ENCODE measurements around the gene AWAT2. TPM values are rescaled to one million over a fixed set of nuclear protein-coding genes. Genes with fewer than 3 reads are reported as not detected.

The AWAT2 gene, protein sequence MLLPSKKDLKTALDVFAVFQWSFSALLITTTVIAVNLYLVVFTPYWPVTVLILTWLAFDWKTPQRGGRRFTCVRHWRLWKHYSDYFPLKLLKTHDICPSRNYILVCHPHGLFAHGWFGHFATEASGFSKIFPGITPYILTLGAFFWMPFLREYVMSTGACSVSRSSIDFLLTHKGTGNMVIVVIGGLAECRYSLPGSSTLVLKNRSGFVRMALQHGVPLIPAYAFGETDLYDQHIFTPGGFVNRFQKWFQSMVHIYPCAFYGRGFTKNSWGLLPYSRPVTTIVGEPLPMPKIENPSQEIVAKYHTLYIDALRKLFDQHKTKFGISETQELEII
- total RNA-seq (2021) (not detected in 2 replicates), Bru-seq, nascent RNA (not detected), BruChase-seq, experiment 1, labeled RNA remaining after a 2-hour chase (not detected), BruChase-seq, experiment 2, labeled RNA remaining after a 6-hour chase (not detected)
- long read RNA-seq: 0 reads

DNA sequence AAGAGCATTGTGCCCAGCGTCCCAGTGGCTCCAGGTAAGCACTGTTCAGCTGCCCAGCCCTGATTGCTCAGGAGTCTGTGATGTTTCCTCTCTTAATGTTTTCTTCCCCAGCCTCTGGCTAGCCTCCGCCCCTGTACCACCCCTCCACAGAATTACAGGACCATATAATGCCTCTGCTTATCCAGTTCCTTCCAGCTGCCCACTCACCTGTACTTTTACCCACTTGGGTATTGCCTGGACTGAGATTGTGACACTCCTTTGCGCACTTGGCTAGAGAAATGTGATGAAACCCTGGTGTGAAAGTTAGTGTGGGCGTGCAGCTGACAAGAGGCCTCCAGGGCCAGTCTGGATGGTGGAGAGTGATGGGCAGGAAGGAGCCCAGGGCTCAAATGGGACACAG, at the start of gene AWAT2:
Gene AWAT2, minus strand, starts transcription at position 14 of the 400 bp plus-strand sequence. Its CDS starts 6 bp downstream, at position 8.
- Histone ChIP-seq H3K4me3 (ENCODE audit: low read depth, low read length, poor library complexity, severe bottlenecking) (no peak within 1 kb of the TSS), H3K27me3 (replicated peaks; ENCODE audit: insufficient read depth, low read depth, low read length, poor library complexity) (no peaks in the 10 kb centered on the region), H3K36me3 (ENCODE audit: insufficient read depth, low read length, poor library complexity, severe bottlenecking) (no peaks in the 10 kb centered on the region), H3K27ac (ENCODE audit: low read depth, low read length, poor library complexity, severe bottlenecking) (no peak within 1 kb of the TSS), H3K9me3 (ENCODE audit: low read depth, low read length, poor library complexity, severe bottlenecking) (no peaks in the 10 kb centered on the region), H3K4me1 (ENCODE audit: insufficient read depth, low read length, poor library complexity, severe bottlenecking) (no peaks in the 10 kb centered on the region)
- ChIA-PET CTCF (no interaction called here), POLR2A (ENCODE audit: low non-redundant PET) (no interaction called here)
- DNase-seq (ENCODE audit: low spot score): no peak
- TF ChIP-seq EZH2 (IDR thresholded peaks at IDR 0.05; ENCODE audit: borderline replicate concordance, low read depth, low read length, poor library complexity, severe bottlenecking): no peak
- intact Hi-C loops (cut with micrococcal nuclease; ENCODE audit: unreplicated experiment): no loop called here
- BruUV-seq (replicated peaks): no TSS peak

DNA sequence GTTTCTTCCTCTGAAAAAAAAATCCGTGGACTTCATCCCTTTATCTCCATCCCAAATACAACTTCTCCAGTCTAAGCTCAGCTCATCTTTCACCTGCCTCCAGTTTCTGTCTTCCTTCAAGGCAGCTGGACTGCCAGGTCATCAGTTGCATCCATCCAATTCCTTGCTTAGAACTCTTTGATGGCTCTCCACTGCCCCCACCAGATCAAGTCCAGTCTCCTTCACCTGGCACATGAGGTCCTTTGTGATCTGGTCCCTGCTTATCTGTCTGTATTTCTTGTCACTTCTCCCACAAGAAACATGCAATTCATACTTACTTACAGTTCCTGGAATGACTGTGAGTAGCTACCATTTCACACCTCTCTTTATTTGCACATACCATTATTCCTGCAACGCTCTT, 46.3 kb upstream of the AWAT2 start:
- no peaks in the 10 kb centered on the region for H3K4me1 ChIP-seq (ENCODE audit: insufficient read depth, low read length, poor library complexity, severe bottlenecking)
- no peak overlapping the region for H3K27ac ChIP-seq (ENCODE audit: low read depth, low read length, poor library complexity, severe bottlenecking)
- no peak for DNase-seq (ENCODE audit: low spot score)
- intact Hi-C loops (cut with micrococcal nuclease; ENCODE audit: unreplicated experiment): loop anchor here (2.0 to 10.0 kb wide), 2 partner anchors 559 to 591 kb away; partner anchors contain the start of gene NALF2
- no TSS peak for BruUV-seq (replicated peaks)
- ChIA-PET CTCF (interaction anchor here (1.3 kb wide), 1 partner anchor 62 kb away, joined by 4 read pairs; no protein-coding TSS in a partner anchor), POLR2A (ENCODE audit: low non-redundant PET) (no interaction called here)
- no peaks in the 10 kb centered on the region for H3K9me3 ChIP-seq (ENCODE audit: low read depth, low read length, poor library complexity, severe bottlenecking)
- H3K4me3 ChIP-seq (ENCODE audit: low read depth, low read length, poor library complexity, severe bottlenecking): no peak overlapping the region
- H3K36me3 ChIP-seq (ENCODE audit: insufficient read depth, low read length, poor library complexity, severe bottlenecking): no peaks in the 10 kb centered on the region
- TF ChIP-seq, protein P1, sequence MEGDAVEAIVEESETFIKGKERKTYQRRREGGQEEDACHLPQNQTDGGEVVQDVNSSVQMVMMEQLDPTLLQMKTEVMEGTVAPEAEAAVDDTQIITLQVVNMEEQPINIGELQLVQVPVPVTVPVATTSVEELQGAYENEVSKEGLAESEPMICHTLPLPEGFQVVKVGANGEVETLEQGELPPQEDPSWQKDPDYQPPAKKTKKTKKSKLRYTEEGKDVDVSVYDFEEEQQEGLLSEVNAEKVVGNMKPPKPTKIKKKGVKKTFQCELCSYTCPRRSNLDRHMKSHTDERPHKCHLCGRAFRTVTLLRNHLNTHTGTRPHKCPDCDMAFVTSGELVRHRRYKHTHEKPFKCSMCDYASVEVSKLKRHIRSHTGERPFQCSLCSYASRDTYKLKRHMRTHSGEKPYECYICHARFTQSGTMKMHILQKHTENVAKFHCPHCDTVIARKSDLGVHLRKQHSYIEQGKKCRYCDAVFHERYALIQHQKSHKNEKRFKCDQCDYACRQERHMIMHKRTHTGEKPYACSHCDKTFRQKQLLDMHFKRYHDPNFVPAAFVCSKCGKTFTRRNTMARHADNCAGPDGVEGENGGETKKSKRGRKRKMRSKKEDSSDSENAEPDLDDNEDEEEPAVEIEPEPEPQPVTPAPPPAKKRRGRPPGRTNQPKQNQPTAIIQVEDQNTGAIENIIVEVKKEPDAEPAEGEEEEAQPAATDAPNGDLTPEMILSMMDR (conservative IDR thresholded peaks at IDR 0.05; ENCODE audit: low read depth, low read length): peak; percentile 20; the same call in 1 of the 2 replicates
- no peak for TF ChIP-seq EZH2 (IDR thresholded peaks at IDR 0.05; ENCODE audit: borderline replicate concordance, low read depth, low read length, poor library complexity, severe bottlenecking)
- no peaks in the 10 kb centered on the region for H3K27me3 ChIP-seq (replicated peaks; ENCODE audit: insufficient read depth, low read depth, low read length, poor library complexity)

- BruUV-seq (replicated peaks): no TSS peak
- POLR2A ChIA-PET (ENCODE audit: low non-redundant PET): no interaction called here
Observed at GRCh38 chrX:70092247-70092646, 42.5 kb upstream of the AWAT2 start.

More at GRCh38 chrX:70092247-70092646, 42.5 kb upstream of the AWAT2 start:
- Histone ChIP-seq H3K36me3 (ENCODE audit: insufficient read depth, low read length, poor library complexity, severe bottlenecking) (no peaks in the 10 kb centered on the region), H3K27ac (ENCODE audit: low read depth, low read length, poor library complexity, severe bottlenecking) (no peak overlapping the region), H3K4me1 (ENCODE audit: insufficient read depth, low read length, poor library complexity, severe bottlenecking) (no peaks in the 10 kb centered on the region), H3K9me3 (ENCODE audit: low read depth, low read length, poor library complexity, severe bottlenecking) (no peaks in the 10 kb centered on the region), H3K27me3 (replicated peaks; ENCODE audit: insufficient read depth, low read depth, low read length, poor library complexity) (no peaks in the 10 kb centered on the region), H3K4me3 (ENCODE audit: low read depth, low read length, poor library complexity, severe bottlenecking) (no peak overlapping the region)
- intact Hi-C loops (cut with micrococcal nuclease; ENCODE audit: unreplicated experiment): loop anchor here (10.0 kb wide), 1 partner anchor 587 kb away; the partner anchor contains the start of gene NALF2
- TF ChIP-seq, protein P1 (conservative IDR thresholded peaks at IDR 0.05; ENCODE audit: low read depth, low read length): no peak
- no peak for TF ChIP-seq EZH2 (IDR thresholded peaks at IDR 0.05; ENCODE audit: borderline replicate concordance, low read depth, low read length, poor library complexity, severe bottlenecking)
- no peak for DNase-seq (ENCODE audit: low spot score)
- CTCF ChIA-PET: no interaction called here
